Left forelimb (tissue), 1 donor: Measurements from ENCODE around the gene CACNA2D1.
"Not testable (repeated sequence)": the region's sequence is repeated elsewhere in the genome, so short reads cannot be mapped to it uniquely, and the experiment has no call there.

ENCODE experiments used
- DNase-seq: peaks from one replicate; pipeline ENCODE4 v3.0.0-alpha.2; 2018; ENCODE audit warnings: low spot score

The CACNA2D1 gene

DNA sequence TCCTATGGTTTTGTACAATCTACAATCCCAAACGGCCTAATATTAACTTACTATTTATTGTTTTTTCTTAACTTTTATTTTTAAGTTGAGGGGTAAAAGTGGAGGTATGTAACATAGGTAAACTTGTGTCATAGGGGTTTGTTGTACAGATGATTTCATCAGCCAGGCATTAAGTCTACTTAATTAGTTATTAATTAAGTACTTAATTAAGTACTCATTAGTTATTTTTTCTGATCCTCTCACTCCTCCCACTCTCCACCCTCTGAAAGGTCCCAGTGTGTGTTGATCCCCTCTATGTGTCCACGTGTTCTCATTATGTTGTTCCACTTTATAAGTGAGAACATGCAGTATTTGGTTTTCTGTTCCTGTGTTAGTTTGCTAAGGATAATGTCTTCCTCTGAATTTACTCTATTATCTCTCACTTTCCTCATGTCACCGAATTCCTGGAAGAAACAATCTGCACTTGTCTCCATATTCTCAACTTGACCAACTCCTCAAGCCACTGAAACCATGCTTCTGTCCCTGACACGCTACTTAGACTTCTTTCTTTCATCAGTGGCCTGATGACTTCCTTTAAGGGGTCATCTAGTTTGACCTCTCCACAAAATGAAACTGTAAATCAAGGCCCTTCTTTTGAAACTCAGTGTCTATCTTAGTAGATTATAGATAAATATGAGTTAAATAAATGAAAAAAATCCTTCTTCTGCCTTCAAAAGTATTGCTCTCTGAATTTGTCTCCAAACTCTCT, 9.1 kb downstream of the CACNA2D1 start:
- DNase-seq, result no peak

DNA sequence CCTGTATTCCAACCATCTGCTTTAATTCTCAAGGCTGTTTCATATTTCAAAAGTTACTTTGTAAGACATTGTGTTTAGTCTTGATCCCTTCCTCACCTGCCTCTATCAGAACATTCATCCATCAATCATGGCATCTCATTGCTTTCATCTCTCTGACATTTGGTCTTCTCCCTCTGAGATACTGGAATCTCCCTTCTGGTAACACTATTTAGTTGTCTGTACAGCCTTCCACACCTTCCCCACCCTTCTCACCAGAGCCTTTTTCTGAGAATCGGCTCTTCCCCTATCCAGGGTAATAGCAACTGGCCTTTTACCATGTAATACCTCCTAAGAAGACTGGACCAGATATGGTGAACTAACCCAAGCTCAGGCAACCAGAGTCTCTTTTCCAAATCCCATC, 10.1 kb downstream of the CACNA2D1 start:
- DNase-seq, result no peak

DNA sequence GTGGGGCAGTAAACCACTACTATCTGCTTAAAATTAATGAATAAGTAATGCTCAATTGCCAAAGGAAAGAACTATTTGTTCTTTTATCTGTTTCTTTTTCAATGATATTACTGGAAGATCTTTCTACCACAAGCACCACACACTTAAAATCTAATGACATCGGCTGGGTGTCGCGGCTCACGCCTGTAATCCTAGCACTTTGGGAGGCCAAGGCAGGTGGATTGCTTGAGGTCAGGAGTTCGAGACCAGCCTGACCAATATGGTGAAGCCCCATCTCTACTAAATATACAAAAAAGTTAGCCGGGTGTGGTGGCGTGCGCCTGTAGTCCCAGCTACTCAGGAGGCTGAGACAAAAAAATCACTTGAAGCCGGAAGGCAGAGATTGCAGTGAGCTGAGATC, 10.8 kb downstream of the CACNA2D1 start:
- not testable (repeated sequence) for DNase-seq

DNA sequence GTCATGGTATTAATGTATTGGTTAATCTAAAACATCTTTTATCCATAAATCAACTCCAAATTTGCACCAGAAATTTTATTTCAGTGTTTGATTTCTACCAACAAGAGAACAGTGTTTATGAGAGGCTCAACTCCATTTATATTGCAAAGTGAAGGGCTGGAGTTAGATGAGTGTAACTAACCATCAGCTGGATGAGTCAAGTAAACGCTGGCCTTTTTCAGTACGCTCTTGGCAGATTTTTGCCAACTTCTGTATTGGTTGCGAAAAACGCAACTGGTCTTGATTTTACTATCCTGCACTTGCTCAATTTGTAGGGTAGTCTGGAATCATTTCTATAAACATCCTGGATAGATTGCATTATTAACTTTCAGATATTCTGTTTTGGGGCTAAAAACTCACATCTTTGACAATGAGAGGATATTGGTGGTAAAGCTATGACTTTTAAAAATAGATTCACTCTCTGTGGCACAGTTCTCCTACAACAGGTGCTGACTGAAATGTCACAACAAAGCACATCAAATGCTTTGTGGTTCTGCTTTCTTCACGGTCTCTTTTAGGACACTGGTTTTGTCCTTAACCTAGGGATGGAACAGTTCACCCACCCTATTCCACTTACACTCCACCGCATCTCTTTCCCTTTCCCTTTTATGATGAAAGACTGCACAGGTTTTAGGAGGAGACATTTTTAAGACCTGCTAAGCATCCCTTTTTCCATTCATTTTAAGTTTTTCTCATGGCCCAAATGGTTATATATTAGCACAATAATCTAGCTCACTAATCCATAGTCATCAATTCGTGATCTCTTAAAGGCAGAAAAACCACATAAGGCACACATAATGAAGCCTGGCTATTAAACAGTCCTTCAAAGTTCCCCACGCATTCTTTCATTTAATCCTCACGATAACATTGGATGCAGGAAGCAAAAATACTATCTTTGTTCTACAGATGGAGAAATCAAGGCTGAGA, 12.8 kb downstream of the CACNA2D1 start:
- no peak for DNase-seq

DNA sequence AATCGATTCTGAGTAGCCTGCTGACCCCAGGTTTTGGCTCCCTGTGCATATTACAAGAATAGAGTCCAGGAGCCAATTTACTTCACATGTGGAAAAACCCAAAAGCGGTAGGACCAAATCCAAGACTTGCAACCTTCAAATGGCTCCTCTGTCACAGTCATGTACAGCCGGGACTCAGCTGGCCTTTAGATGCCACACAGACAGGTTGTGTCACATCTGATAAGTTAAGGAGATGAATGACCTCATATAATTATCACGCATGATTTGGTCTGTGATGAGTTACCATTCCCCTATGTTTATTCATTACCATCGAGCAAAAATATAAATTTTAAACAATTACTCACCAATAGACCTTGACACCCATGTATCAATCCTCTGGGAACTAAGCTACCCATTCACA, 14.2 kb downstream of the CACNA2D1 start:
- DNase-seq, result no peak

DNA sequence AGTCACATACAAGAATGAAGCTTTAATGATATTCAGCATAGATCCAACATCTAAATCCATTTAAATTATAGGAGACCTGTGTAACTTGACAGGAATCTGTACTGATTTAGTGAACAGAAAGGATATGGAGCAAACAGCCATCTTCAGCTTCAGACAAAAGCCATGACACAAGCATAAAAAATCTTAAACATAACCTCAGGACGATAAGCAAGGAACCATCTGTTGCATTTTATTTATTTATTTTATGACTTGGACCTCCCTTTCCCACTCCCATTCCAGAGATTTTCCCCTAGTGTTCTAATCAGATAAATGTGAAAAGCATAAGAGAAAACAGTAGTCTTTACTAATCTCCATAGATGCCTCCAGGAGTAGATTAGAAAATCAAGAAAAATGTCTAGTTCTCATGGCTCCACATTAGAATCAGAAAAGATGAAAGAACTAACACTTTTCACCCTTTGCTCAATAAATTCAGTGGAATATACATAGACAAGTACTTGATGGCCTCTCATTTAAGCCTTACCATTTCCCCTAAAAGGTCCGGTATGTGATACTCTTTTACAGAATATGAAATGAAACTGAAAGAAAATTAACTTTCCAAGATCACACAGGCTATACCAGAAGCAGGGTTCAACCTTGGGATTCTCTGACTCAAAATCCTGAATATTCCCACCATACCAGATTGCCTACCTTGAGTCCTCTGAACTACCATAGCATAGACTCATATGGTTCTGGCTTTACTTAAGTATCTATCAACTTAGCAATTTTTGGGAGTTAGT, 15.2 kb downstream of the CACNA2D1 start:
- no peak for DNase-seq

DNA sequence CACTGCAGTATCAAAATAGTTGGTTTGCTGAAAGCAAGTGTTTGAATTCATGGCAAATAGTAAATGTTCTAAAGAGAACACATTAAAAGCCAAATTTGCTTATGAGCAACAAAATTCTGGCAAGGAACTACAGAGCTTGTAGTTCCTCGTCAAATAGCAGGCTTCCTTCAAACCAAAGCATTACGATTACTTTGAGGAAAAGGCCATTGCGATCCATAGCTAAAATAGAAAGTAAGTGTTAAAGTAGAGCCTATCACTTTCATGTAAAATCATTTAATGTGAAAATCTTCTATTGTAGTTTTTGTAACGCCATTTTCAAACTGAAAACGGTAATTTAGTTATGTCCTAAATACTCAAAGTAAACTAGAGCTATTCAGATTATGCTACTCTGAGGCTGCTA, 20.1 kb downstream of the CACNA2D1 start:
- DNase-seq, result no peak

DNA sequence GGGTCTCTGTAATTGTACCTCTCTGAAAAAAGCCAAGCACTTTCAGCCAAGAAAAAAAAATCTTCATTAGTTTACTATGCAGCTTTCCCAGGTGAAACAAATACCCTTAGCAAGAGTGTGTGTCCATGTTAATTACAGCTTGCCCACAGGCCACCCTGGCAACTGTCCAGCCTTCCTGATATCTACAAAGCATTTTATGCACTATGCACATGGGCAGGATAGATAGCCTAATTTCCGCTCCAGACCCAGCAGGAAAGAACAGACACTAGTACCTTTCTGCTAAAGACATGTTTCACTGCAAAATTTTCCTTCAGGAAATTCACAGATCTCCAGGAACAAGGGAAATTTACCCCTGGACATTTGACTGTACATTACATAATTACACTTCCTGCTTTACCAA, 24.4 kb downstream of the CACNA2D1 start:
- DNase-seq, result no peak

DNA sequence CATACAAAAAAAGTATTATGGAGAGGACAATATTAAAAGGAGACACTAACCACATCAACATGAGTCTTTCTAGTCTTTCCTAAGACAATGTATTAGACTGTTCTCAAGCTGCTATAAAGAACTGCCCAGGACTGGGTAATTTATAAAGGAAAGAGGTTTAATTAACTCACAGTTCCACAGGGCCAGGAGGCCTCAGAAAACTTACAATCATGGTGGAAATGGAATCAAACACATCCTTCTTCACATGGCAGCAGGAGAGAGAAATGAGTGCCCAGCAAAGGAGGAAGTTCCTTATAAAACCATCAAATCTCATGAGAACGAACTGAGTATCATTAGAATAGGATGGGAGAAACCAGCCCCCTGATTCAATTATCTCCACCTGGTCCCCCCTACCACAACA, 25.7 kb downstream of the CACNA2D1 start:
- DNase-seq, result no peak

DNA sequence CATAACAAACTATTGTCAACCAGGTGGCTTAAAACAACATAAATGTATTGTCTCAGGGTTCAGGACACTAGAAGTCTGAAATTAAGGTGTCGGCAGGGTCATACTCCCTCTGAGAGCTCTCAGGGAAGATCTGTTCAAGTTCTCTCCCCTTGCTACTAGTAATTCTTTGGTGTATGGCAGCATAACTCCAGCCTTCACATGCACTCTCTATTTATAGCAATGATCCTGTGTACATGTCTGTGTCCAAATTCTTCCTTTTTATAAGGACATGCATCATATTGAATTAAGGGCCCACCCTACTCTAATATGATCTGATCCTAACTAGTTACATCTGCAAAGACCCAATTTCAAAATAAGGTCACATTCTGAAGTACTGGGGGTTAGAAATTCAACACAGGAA, 27.2 kb downstream of the CACNA2D1 start:
- DNase-seq, result no peak

DNA sequence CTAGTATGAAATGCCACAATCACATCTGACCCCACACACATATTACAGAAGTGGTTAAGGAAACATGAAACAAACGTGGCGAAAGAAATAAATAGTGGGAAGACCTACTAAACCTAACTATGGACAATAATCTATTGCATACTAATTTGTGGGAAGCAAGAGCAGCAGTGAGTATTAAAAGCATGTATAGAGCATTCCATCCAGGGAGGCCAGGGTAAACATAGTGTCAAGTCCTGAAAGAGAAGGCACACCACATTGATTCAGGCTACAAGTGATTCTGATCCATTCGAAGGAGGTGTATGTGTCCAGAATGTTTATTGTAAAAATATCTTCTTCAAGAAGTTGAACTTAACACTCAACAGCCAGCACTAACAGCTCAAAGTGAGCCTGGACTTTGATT, 29.2 kb downstream of the CACNA2D1 start:
- no peak for DNase-seq

DNA sequence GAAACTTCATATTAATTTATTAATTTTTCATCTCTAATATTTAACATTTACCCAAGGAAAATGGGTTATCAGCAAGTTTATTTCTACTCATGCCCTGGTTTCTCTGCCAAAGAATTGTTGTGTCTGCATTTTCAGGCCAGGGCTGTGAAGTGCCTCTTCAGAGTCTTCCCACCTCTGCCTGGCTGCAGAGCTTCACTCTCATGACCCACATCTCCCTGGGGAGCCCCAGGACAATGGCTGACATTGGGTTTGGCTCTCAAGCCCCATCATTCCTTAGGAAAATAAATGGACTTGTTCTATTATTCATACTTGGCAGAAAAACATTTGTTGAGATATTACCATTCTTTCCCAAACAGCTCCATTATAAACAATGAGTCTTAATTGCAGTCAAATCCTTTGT, 30.3 kb downstream of the CACNA2D1 start:
- no peak for DNase-seq

DNA sequence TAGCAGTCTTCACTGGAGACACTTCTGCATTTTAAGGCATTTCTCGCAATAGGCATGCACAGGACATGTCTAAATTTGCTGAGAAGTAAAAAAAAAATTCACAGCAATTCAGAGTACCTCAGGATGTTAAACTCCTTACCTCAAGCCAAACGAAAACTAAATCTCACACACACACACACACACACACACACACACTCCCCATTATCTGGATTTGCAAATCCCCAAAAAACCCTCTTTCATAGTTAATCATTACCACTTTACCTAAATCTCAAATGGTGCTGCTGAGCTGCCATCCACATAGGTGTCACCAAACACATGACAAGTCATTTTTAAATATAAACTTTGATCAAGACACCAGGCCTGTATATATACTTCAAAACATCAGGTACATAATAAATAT, 31.8 kb downstream of the CACNA2D1 start:
- DNase-seq, result no peak

DNA sequence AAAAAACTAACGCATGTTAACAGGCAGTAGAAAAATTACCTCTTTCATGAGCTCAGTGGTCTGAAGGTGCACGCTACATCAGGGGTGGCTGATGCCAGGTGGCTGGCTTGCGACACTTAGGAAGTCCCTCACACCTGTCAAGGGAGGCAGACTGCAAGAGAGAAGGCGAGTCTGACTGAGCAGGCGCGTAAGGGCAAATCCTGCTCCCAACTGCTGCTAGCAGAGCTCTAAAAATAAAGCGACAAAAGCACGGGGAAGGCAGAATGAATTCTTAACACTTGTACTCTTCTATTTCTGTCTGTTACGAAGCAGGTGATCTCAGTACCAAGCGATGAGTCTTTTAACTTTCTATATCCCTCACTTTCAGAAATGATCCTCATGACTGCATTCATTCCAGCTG, 33.1 kb downstream of the CACNA2D1 start:
- DNase-seq, result no peak

DNA sequence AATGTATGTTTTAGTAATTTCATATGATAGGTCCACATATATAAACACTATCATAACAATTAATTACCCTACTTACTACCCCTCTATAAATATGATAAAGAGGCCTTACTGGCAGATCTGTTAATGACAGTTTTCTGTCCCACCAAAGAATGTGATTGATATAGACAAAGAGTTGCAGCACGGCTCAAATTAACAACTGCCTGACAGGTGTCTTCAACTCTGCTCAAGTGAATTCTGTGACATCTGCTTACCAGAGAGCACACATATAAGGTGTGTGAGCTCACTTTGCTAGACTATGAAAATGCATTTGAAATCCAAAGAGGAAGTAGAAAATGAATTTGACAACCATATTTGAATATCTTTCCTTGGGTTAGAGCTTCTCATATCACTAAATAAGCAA, 36.6 kb downstream of the CACNA2D1 start:
- no peak for DNase-seq

DNA sequence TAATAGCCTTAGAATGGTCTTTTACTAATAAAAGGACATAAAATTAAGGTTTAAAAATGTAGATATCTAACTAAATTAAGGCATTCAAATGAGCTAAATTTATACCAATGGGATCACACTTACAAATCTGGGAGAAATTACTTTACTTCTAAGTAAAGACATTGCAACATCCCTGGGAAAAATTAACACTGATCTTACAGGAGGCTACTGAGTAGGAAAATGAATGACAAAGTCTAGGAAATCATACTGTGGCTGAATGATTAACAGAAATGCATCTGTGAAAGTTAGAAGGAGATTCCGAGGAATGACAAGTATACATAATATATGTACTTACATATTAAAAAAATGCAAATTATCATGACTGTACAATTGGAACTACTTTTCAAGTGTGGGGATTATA, 38.3 kb downstream of the CACNA2D1 start:
- DNase-seq, result no peak

DNA sequence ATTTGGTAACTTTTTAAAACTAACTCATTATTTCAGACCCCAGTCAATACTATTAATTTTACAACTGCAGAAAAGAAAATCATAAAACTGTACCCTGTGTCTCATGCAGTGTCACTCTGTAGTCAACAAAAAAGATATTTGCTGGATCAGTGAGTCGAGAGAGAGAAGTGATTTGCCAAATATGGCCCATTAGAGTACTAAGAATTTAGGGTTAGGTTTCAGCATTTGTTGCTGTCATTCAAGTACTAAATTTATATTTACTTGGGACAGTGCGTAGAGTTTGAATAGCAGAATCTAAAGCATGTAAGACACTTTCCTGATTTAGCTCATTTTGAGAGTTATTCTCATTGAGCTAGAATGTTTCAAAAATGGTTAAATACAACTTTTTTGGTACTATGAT, 38.9 kb downstream of the CACNA2D1 start:
- no peak for DNase-seq

DNA sequence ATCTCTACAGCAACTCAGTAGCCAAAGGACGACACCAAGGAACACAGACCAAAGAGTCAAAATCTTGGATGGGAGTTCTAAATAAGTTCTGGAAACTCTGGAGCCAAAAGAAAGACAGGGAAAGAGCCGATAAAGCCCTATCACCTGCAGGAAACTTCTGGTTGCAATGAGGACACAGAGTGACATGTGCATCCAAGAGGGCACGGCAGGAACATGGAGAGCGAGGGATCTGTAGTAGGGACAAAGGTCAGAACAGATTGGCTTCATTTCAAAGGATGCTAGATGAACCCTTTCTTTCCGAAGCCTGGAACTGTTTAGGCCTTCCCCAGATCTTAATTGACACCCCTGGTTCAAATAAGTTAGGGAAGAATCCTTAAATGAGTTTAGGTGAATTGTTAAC, 39.5 kb downstream of the CACNA2D1 start:
- DNase-seq, result no peak

DNA sequence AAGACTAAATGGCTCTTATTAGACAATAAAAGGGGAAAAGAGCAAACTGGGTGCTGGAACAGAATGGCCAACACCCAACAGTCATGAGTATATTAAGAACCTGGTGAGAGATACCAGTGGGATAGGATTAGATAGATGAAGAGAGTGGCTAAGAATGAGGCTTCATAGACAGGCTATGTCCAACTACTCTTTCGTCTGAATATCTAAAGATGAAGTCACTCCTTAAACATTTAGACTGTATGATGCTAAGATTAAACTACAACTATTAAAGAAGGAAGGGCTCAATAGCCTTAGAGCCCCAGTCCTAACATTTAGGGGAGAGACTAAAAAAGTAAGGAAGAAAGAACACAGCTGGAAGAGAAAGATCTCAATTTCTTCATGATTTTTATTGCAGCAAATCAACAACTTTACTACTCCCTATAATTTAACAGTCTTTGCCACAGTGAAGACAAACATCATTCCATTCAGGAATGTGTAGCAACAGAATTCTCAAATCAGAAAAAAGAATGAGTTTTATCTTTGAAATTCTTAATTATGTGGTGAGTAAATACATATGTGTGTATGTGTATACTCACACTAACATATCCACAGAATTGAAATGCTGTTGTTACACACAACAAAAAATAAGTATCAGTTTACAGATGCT, 45.6 kb downstream of the CACNA2D1 start:
- no peak for DNase-seq

DNA sequence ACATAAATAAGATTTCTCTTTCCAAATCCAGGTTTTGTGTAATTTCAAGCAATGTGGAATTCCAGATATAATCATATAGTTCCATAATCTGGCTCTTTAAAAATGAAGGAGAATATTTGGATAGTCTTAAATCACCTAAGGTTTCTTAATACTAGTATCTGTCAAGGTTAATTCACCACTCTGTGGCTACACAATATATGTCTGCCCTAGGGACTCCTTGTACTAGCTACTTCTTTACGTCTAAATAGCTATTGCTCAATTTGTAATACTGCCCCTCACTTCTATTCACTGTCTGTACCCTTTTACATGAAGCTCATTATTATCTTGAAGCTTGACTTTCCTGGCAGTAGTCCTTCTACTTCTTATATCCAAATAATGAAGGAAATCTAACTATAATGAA, 47.2 kb downstream of the CACNA2D1 start:
- DNase-seq, result no peak

DNA sequence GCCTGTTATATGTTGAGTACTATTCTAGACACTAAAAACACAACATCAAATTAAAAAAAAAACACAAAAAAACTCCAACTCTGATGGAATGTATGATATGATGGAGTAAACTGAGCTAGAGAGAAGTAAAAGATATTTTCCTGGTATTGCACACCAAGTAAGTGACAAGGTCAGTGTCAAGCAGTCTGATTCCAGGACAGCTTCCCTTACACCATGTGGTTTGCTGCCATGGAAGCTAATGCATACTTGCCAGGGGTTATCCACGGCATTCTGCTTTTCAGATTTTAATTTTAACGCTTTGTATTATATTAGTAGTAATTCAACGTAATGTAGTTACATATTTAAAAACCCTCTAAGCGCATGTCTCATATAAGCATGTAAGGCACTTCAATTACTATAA, 48.4 kb downstream of the CACNA2D1 start:
- no peak for DNase-seq

DNA sequence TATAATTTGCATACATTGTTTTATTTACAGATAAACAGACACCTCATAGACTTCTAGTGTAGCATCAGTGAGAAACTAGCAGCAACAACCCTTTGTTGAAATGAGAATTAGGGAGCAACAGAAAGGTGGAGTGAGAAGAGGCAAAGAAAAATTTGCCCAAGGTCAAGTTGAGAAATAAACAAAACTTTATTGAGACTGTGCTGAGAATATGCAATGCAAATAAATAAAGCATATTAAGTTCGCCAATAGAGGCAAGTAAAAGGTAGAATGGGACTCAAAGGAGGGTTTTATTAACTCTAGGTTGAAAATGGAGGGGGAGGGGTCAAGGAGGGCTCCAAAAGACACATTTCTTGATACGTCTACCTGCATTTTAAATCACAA, 49.7 kb downstream of the CACNA2D1 start:
- no peak for DNase-seq
